ENCODE data around the gene KRT33B. TPM values are rescaled to one million over a fixed set of nuclear protein-coding genes. Genes with fewer than 3 reads are reported as not detected.
"Not testable (repeated sequence)": the region's sequence is repeated elsewhere in the genome, so short reads cannot be mapped to it uniquely, and the experiment has no call there.

KRT33B gene
- total RNA-seq, 2 donors from 2014 or later, result not detected

- DNase-seq (no peak), ATAC-seq (peak; percentile 14)
- no peaks in the 10 kb centered on the region for H3K36me3 Mint-ChIP-seq (ENCODE audit: low read depth)
- peak overlapping the region; percentile 43 for H3K4me3 Mint-ChIP-seq
- H3K27me3 Mint-ChIP-seq, result no peaks in the 10 kb centered on the region
- peaks cover 34% of the 10 kb centered on the region for H3K4me1 Mint-ChIP-seq
- H3K9me3 ChIP-seq (ENCODE audit: control insufficient read depth, low read length, poor library complexity, severe bottlenecking), result no peaks in the 10 kb centered on the region
- H3K27ac Mint-ChIP-seq, result peak overlapping the region; percentile 46
Observed at GRCh38 chr17:41403404-41404023, 33.9 kb upstream of the KRT33B start.

- no peak overlapping the region for H3K4me3 Mint-ChIP-seq
- H3K27me3 Mint-ChIP-seq, result peaks cover 5% of the 10 kb centered on the region
- DNase-seq, result no peak
- peak overlapping the region; percentile 46 for H3K27ac Mint-ChIP-seq
- no peaks in the 10 kb centered on the region for H3K36me3 Mint-ChIP-seq (ENCODE audit: low read depth)
- peaks cover 31% of the 10 kb centered on the region for H3K4me1 Mint-ChIP-seq
- no peak for ATAC-seq
- H3K9me3 ChIP-seq (ENCODE audit: control insufficient read depth, low read length, poor library complexity, severe bottlenecking), result no peaks in the 10 kb centered on the region
Observed at GRCh38 chr17:41402161-41402560, 32.5 kb upstream of the KRT33B start.

- H3K36me3 Mint-ChIP-seq (ENCODE audit: low read depth), result no peaks in the 10 kb centered on the region
- no peaks in the 10 kb centered on the region for H3K9me3 ChIP-seq (ENCODE audit: control insufficient read depth, low read length, poor library complexity, severe bottlenecking)
- H3K4me1 Mint-ChIP-seq, result peaks cover 4% of the 10 kb centered on the region
- DNase-seq (no peak), ATAC-seq (no peak)
- no peak within 1 kb of the TSS for H3K27ac Mint-ChIP-seq
- H3K4me3 Mint-ChIP-seq, result no peak within 1 kb of the TSS
- H3K27me3 Mint-ChIP-seq, result peaks cover 19% of the 10 kb centered on the region
Observed at GRCh38 chr17:41396996-41397660, 27.5 kb upstream of the KRT33B start, which contains the start of gene KRT31. TSS of gene KRT31 (minus strand) at chr17:41397608. CDS start at chr17:41397539, 69 bp downstream.

- Mint-ChIP-seq H3K27me3 (peaks cover 19% of the 10 kb centered on the region), H3K27ac (no peak overlapping the region), H3K4me3 (no peak overlapping the region), H3K36me3 (ENCODE audit: low read depth) (no peaks in the 10 kb centered on the region), H3K4me1 (peaks cover 4% of the 10 kb centered on the region)
- DNase-seq (no peak), ATAC-seq (no peak)
- H3K9me3 ChIP-seq (ENCODE audit: control insufficient read depth, low read length, poor library complexity, severe bottlenecking), result no peaks in the 10 kb centered on the region
Observed at GRCh38 chr17:41396340-41396739, 26.7 kb upstream of the KRT33B start.

GRCh38 chr17:41395611-41396010 lies 26.0 kb upstream of the KRT33B start:
- ATAC-seq, result no peak

DNA sequence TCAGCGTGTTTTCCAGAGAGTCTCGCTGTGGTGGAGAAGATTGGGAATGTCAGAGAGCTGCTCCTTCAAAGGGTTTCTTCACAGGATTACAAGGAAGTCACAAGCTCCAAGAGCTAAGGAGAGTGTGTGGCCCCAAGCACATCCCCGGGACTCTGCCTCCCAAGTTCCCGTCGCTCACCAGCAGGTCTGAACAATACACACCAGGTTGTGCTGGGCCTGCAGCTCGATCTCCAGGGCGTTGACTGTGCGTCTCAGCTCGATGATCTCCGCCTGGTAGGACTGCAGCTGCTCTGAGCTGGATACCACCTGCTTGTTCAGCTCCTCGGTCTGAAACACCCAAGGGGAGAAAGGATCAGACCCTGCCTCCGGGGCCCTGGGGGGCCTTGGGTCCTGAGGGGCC lies 25.4 kb upstream of the KRT33B start:
- peaks cover 19% of the 10 kb centered on the region for H3K27me3 Mint-ChIP-seq
- not testable (repeated sequence) for H3K27ac Mint-ChIP-seq; H3K4me3 Mint-ChIP-seq; DNase-seq; H3K4me1 Mint-ChIP-seq; H3K36me3 Mint-ChIP-seq (ENCODE audit: low read depth); H3K9me3 ChIP-seq (ENCODE audit: control insufficient read depth, low read length, poor library complexity, severe bottlenecking); ATAC-seq

More at GRCh38 chr17:41395611-41396010, 26.0 kb upstream of the KRT33B start:
- Mint-ChIP-seq H3K4me3 (no peak overlapping the region), H3K27me3 (peaks cover 19% of the 10 kb centered on the region), H3K4me1 (peaks cover 4% of the 10 kb centered on the region), H3K27ac (no peak overlapping the region), H3K36me3 (ENCODE audit: low read depth) (no peaks in the 10 kb centered on the region)
- no peak for DNase-seq
- no peaks in the 10 kb centered on the region for H3K9me3 ChIP-seq (ENCODE audit: control insufficient read depth, low read length, poor library complexity, severe bottlenecking)

GRCh38 chr17:41394254-41394996 lies 24.8 kb upstream of the KRT33B start:
- Mint-ChIP-seq H3K4me1 (peaks cover 2% of the 10 kb centered on the region), H3K36me3 (ENCODE audit: low read depth) (no peaks in the 10 kb centered on the region), H3K27me3 (peaks cover 19% of the 10 kb centered on the region), H3K4me3 (no peak overlapping the region), H3K27ac (no peak overlapping the region)
- DNase-seq, result no peak
- no peaks in the 10 kb centered on the region for H3K9me3 ChIP-seq (ENCODE audit: control insufficient read depth, low read length, poor library complexity, severe bottlenecking)
- ATAC-seq, result no peak

DNA sequence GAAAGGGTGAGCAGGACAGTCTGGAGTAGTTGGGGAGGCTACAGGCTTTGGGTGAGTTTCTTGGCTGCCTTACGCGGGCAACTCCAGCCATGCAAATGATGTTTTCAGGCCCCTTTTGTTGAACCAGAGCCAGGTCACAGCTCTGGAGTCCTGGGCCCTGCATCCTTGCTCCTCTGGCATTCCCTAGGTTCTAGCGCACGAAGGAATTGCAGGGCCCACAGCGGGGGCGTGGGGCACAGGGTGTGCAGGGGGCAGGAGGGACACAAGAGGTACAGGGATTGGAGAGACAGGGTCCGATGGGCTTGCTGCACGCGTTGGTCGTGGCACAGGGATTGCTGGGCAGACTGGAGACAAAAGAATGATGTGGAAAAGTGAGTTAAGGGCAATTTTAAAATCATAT lies 24.2 kb upstream of the KRT33B start:
- Mint-ChIP-seq H3K4me3 (no peak overlapping the region), H3K4me1 (no peaks in the 10 kb centered on the region), H3K27me3 (peaks cover 19% of the 10 kb centered on the region)

DNA sequence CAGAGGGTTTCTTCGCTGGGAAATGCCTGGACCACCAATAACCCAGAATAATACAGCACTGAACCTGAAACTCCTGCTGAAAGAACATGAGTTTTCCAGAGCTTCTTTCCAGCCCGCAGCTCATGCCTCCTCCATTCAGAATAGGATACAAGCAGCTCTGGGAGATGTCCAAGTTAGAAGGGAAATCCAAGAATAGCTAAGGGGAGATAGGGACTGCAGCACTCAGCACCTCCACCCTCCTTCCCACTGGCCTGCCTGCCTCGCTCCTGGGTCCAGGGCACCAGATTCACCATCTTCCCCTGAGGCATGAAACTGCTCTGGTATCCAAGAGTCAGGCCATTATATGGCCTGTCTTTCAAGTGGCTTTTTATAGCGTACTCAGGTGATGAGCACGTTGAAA lies 23.7 kb upstream of the KRT33B start:
- Mint-ChIP-seq H3K4me3 (no peak overlapping the region), H3K36me3 (ENCODE audit: low read depth) (no peaks in the 10 kb centered on the region), H3K4me1 (no peaks in the 10 kb centered on the region), H3K27ac (no peak overlapping the region), H3K27me3 (peaks cover 19% of the 10 kb centered on the region)
- ATAC-seq (no peak), DNase-seq (no peak)
- no peaks in the 10 kb centered on the region for H3K9me3 ChIP-seq (ENCODE audit: control insufficient read depth, low read length, poor library complexity, severe bottlenecking)

More for the DNA sequence above, 24.2 kb upstream of the KRT33B start:
- Mint-ChIP-seq H3K36me3 (ENCODE audit: low read depth) (no peaks in the 10 kb centered on the region), H3K27ac (no peak overlapping the region)
- DNase-seq, result no peak
- ATAC-seq, result no peak
- no peaks in the 10 kb centered on the region for H3K9me3 ChIP-seq (ENCODE audit: control insufficient read depth, low read length, poor library complexity, severe bottlenecking)

DNA sequence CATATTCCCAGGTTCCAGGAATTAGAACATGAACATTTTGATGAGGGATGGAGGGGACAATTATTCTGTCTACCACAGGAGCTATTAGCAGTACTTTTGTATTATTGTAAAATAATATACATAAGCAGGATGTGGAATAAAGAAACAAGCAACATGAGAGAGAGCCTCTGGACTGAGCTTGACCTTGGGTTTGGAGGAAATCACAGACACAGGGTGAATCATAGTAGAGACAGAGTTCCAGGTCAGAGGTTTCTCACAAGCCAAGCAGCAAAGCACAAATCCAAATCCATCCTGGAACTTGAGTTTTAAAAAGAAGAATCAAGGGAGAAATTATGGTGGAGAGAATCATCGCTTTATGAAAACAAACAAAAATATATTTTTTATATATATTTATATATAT lies 22.7 kb upstream of the KRT33B start:
- Mint-ChIP-seq H3K36me3 (ENCODE audit: low read depth) (no peaks in the 10 kb centered on the region), H3K4me1 (no peaks in the 10 kb centered on the region), H3K27me3 (peaks cover 14% of the 10 kb centered on the region), H3K27ac (no peak overlapping the region), H3K4me3 (no peak overlapping the region)
- no peak for DNase-seq
- no peaks in the 10 kb centered on the region for H3K9me3 ChIP-seq (ENCODE audit: control insufficient read depth, low read length, poor library complexity, severe bottlenecking)
- no peak for ATAC-seq

DNA sequence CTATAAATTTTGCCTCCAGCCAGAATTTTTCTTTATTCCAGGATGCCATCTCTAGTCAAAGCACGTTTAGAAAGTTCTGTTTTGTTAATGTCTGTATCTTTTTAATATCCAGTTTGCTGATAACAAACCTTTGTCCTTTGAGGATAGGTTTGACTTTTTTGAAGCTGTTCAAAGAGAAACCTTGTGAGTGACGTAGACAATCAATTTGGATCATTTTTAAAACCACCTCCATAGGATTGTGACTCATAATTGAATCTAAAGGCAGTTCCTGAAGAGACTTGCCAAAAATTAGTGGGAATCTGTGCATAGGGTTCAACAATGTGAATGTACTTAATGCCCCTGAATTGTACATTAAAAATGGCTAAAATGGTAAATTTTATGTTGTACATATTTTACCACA lies 21.9 kb upstream of the KRT33B start:
- DNase-seq (no peak), ATAC-seq (no peak)
- Mint-ChIP-seq H3K36me3 (ENCODE audit: low read depth) (no peaks in the 10 kb centered on the region), H3K4me1 (no peaks in the 10 kb centered on the region), H3K4me3 (no peak overlapping the region), H3K27ac (no peak overlapping the region), H3K27me3 (peaks cover 14% of the 10 kb centered on the region)
- H3K9me3 ChIP-seq (ENCODE audit: control insufficient read depth, low read length, poor library complexity, severe bottlenecking), result peaks cover 6% of the 10 kb centered on the region

GRCh38 chr17:41390411-41390938 lies 20.9 kb upstream of the KRT33B start:
- DNase-seq (no peak), ATAC-seq (no peak)
- Mint-ChIP-seq H3K4me3 (no peak overlapping the region), H3K27me3 (peaks cover 14% of the 10 kb centered on the region), H3K27ac (no peak overlapping the region), H3K4me1 (no peaks in the 10 kb centered on the region), H3K36me3 (ENCODE audit: low read depth) (no peaks in the 10 kb centered on the region)
- peaks cover 10% of the 10 kb centered on the region for H3K9me3 ChIP-seq (ENCODE audit: control insufficient read depth, low read length, poor library complexity, severe bottlenecking)

DNA sequence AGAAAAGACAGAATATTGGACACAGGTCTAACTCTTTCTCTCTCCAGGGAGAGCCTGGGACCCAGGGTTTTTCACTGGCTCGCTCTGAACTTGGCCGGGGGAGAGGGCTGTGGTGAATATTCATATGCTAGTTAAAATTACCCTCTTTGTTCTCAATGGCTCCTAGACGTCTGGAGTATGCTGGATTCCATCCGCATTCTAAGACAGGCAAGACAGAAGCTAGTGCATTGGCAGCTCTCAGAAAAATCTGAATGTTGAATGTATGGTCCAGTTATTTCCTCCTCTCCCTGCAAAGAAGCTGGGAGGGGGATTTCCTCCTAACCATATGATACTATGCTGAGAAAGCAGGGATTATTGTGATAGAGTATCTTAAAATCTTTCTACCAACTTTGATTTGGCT lies 18.1 kb upstream of the KRT33B start:
- no peaks in the 10 kb centered on the region for H3K4me1 Mint-ChIP-seq
- no peak overlapping the region for H3K27ac Mint-ChIP-seq
- no peaks in the 10 kb centered on the region for H3K36me3 Mint-ChIP-seq (ENCODE audit: low read depth)
- H3K4me3 Mint-ChIP-seq, result no peak overlapping the region
- peaks cover 10% of the 10 kb centered on the region for H3K9me3 ChIP-seq (ENCODE audit: control insufficient read depth, low read length, poor library complexity, severe bottlenecking)
- DNase-seq (no peak), ATAC-seq (no peak)
- peaks cover under 1% of the 10 kb centered on the region for H3K27me3 Mint-ChIP-seq
